OCI-LY3 (cell line): ENCODE measurements around the gene JPT2.
A peak's percentile ranks its signal among the peaks of the same experiment; 100 is the strongest.

ENCODE experiments used
- H2AFZ ChIP-seq: fragments of 200-600, 300-600 bp; shearing (Covaris generic); 2 replicates; pipeline ENCODE4 v1.6.0; 2014; ENCODE audit warnings: antibody characterized with exemption, low read depth, low read length
- H3K27ac ChIP-seq: fragments of 200-600, 300-600 bp; sonication (generic); 2 replicates; pipeline ENCODE4 v1.5.1; 2014; ENCODE audit warnings: mild to moderate bottlenecking, low read length, moderate library complexity, mixed read lengths
- H3K27me3 ChIP-seq: fragments of 200-600, 300-600 bp; sonication (generic); 2 replicates; pipeline ENCODE4 v1.6.1; 2014; ENCODE audit warnings: low read depth, low read length, mixed read lengths
- H3K36me3 ChIP-seq: fragments of 200-600, 300-600 bp; sonication (generic); replicated peaks from 2 replicates; pipeline ENCODE3; 2014; ENCODE audit warnings: low read depth, low read length, mixed read lengths
- H3K4me1 ChIP-seq: fragments of 300-600, 200-600 bp; sonication (generic); 2 replicates; pipeline ENCODE4 v1.6.1; 2014; ENCODE audit warnings: low read length, mixed read lengths
- H3K4me2 ChIP-seq: fragments of 200-600, 300-600 bp; sonication (generic); 2 replicates; pipeline ENCODE4 v1.6.1; 2014; ENCODE audit warnings: low read length, mixed read lengths
- H3K4me3 ChIP-seq: fragments of 300-600, 200-600 bp; sonication (generic); 2 replicates; pipeline ENCODE4 v1.5.1; 2014; ENCODE audit warnings: antibody characterized with exemption, mild to moderate bottlenecking, low read length, moderate library complexity
- H3K79me2 ChIP-seq: fragments of 300-600, 200-600 bp; shearing (Covaris generic); 2 replicates; pipeline ENCODE4 v1.6.1; 2014; ENCODE audit warnings: mild to moderate bottlenecking, low read length, mixed read lengths
- H3K9ac ChIP-seq: fragments of 300-600, 200-600 bp; shearing (Covaris generic); 2 replicates; pipeline ENCODE4 v1.6.0; 2014; ENCODE audit warnings: mild to moderate bottlenecking, low read length, moderate library complexity
- H3K9me3 ChIP-seq: fragments of 200-600, 300-600 bp; shearing (Covaris generic); 2 replicates; pipeline ENCODE4 v1.6.1; 2014; ENCODE audit warnings: low read length, mixed read lengths; ENCODE audit not compliant: insufficient read depth
- H4K20me1 ChIP-seq: fragments of 200-600, 300-600 bp; sonication (generic); 2 replicates; pipeline ENCODE4 v1.6.1; 2016; ENCODE audit warnings: low read length, mixed read lengths; ENCODE audit not compliant: insufficient read depth
- CTCF ChIP-seq: fragments of 200-600, 300-600 bp; sonication (generic); IDR thresholded peaks from 2 replicates; pipeline ENCODE4 v1.5.1; 2014; ENCODE audit warnings: antibody characterized with exemption, low read length, low read depth
- EZH2phosphoT487 ChIP-seq: fragments of 200-600 bp; shearing (Covaris generic); IDR thresholded peaks from 2 replicates; pipeline ENCODE4 v1.6.1; 2018; ENCODE audit warnings: antibody characterized with exemption, mixed run types, low read depth

The JPT2 gene

GRCh38 chr16:1677942-1678499, at the start of gene JPT2:
Gene JPT2 (plus strand): TSS chr16:1678279. CDS start chr16:1678313, 34 bp downstream.
- Histone ChIP-seq H3K27me3 (no peaks in the 10 kb centered on the region), H3K36me3 (peaks cover 20% of the 10 kb centered on the region), H3K4me2 (peak within 1 kb of the TSS; percentile 92), H3K27ac (peak within 1 kb of the TSS; percentile 39), H3K79me2 (peaks cover 49% of the 10 kb centered on the region), H4K20me1 (peaks cover 14% of the 10 kb centered on the region), H3K4me3 (peak within 1 kb of the TSS; percentile 88), H2AFZ (no peak within 1 kb of the TSS), H3K4me1 (peaks cover 8% of the 10 kb centered on the region; the same call in 1 of the 2 replicates), H3K9ac (peak within 1 kb of the TSS; percentile 87), H3K9me3 (no peaks in the 10 kb centered on the region)
- no peak for TF ChIP-seq EZH2phosphoT487
- TF ChIP-seq CTCF: no peak

GRCh38 chr16:1630450-1631213, 47.4 kb upstream of the JPT2 start:
- Histone ChIP-seq H3K4me1 (no peaks in the 10 kb centered on the region), H3K9me3 (no peaks in the 10 kb centered on the region), H3K36me3 (peaks cover 51% of the 10 kb centered on the region), H3K27me3 (no peaks in the 10 kb centered on the region), H3K27ac (no peak overlapping the region), H4K20me1 (peaks cover 2% of the 10 kb centered on the region), H3K4me2 (no peak overlapping the region), H2AFZ (no peak overlapping the region), H3K9ac (no peak overlapping the region), H3K79me2 (peaks cover 74% of the 10 kb centered on the region), H3K4me3 (no peak overlapping the region)
- no peak for TF ChIP-seq EZH2phosphoT487
- TF ChIP-seq CTCF: no peak

GRCh38 chr16:1631230-1631629, 46.8 kb upstream of the JPT2 start:
- Histone ChIP-seq H3K27me3 (no peaks in the 10 kb centered on the region), H3K4me2 (no peak overlapping the region), H3K9me3 (no peaks in the 10 kb centered on the region), H3K79me2 (peaks cover 70% of the 10 kb centered on the region), H3K9ac (no peak overlapping the region), H3K4me1 (no peaks in the 10 kb centered on the region), H4K20me1 (peaks cover 2% of the 10 kb centered on the region), H3K36me3 (peaks cover 45% of the 10 kb centered on the region), H3K27ac (no peak overlapping the region), H2AFZ (no peak overlapping the region), H3K4me3 (no peak overlapping the region)
- TF ChIP-seq EZH2phosphoT487: no peak
- no peak for TF ChIP-seq CTCF

- Histone ChIP-seq H3K9me3 (no peaks in the 10 kb centered on the region), H3K79me2 (peaks cover 66% of the 10 kb centered on the region), H2AFZ (no peak overlapping the region), H4K20me1 (no peaks in the 10 kb centered on the region; the same call in none of the 2 replicates), H3K27ac (no peak overlapping the region), H3K9ac (no peak overlapping the region), H3K27me3 (no peaks in the 10 kb centered on the region), H3K4me1 (no peaks in the 10 kb centered on the region), H3K36me3 (peaks cover 41% of the 10 kb centered on the region), H3K4me2 (no peak overlapping the region), H3K4me3 (no peak overlapping the region)
- TF ChIP-seq CTCF (no peak), EZH2phosphoT487 (no peak)
These were observed 46.0 kb upstream of the JPT2 start for GRCh38 chr16:1631931-1632637.
